Astrocyte of the spinal cord (primary cell): ENCODE measurements around the gene DOCK4.

ENCODE experiments used
- DNase-seq: peaks from one replicate; pipeline ENCODE4 v3.0.0; 2011; ENCODE audit warnings: low read depth, low spot score
- H3K4me3 ChIP-seq: 2 replicates; pipeline ENCODE4 v1.5.1; 2011; ENCODE audit warnings: low read depth, mild to moderate bottlenecking, low read length, moderate library complexity
- CTCF ChIP-seq: IDR thresholded peaks from 2 replicates; pipeline ENCODE4 v1.5.1; 2012; ENCODE audit warnings: low read depth, mild to moderate bottlenecking, low read length, inconsistent platforms
- in situ Hi-C: cut with HindIII; loops from 2 replicates; pipeline ENCODE4 v1.10.0; 2017; ENCODE audit warnings: low sequenced_read_pairs

DOCK4 gene

GRCh38 chr7:112110651-112111050, 95.5 kb downstream of the DOCK4 start:
- in situ Hi-C loops = no loop called here
- H3K4me3 ChIP-seq = no peak overlapping the region
- TF ChIP-seq CTCF = no peak
- no peak for DNase-seq

GRCh38 chr7:112110175-112110574, 96.0 kb downstream of the DOCK4 start:
- no peak for TF ChIP-seq CTCF
- no peak for DNase-seq
- in situ Hi-C loops = no loop called here
- H3K4me3 ChIP-seq = no peak overlapping the region

DNA sequence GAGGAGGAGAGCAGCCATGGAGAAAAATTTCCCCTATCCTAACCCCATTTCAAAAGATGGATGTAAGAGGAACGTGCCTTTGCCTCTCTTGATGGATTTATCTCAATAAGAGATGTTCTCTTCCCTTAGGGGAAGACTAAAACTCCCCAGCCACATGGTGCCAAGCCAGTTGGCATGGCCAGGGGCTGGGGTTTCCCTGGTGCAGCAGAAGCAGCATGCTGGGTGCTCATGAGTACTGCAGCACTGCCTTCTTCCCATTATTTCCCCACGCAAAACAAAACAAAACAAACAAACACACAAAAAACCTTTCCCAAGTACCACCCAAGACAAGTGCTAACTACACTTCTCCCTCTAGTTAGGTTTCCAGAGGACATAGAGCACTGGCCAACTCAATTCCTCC, 97.2 kb downstream of the DOCK4 start:
- in situ Hi-C loops = no loop called here
- TF ChIP-seq CTCF = no peak
- DNase-seq = no peak

DNA sequence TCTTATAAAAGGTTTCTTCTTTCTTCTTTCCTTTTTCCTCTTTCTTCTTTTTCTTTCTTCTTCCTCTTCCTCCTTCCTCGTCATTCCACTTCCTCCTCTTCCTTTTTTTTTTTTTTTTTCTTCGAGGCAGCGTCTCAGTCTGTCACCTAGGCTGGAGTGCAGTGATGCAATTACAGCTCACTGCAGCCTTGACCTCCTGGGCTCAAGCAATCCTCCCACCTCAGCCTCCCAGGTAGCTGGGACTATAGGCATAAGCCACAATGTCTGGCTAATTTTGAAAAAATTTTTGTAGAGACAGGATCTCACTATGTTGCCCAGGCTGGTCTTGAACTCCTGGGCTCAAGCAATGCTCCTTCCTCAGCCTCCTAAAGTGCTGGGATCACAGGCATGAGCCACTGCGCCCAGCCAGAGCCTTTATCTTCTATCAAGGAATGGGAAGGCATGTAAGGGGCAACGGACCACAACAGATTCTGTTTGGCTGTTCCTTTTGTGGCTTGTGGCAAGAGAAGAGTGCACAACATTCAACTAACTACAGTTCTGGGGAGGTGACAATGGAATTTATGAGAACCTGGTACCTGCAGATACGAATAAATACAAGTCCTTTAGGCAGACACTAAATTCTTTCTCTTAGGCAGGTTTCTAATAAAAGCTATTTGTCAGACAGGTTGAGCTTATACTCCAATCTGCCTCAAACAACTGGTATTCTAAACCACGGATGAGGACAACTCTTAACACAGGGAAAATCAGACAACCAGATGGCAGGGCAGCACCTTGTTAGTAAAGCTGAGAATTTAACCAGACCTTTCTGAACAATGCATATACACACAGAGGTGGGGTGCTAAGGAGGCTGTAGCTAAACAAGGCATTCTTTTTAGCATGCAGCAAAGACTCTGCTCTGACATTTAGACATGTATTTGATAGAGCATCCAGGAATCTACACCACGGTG, 100.3 kb downstream of the DOCK4 start:
- in situ Hi-C loops = no loop called here
- DNase-seq = no peak
- TF ChIP-seq CTCF = no peak
- no peak overlapping the region for H3K4me3 ChIP-seq

More for the DNA sequence above, 97.2 kb downstream of the DOCK4 start:
- no peak overlapping the region for H3K4me3 ChIP-seq

DNA sequence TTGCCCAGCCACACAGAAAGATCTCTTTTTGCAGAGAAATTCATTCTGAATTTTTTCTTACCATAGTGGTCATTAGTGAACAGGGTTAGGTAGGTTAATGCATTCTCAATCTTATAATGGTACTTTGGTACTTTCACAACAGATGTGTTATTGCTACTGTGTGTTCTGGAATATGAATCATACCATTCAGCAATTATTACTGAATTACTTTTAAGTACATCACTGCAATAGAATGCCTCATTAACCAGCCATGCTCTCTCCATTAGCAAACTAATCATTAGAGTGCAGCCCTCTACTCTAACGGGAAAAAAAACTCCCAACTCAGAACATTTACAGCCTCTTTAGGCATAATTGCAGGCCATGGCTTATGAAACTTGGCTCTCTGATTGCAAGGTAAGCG, 102.1 kb downstream of the DOCK4 start:
- H3K4me3 ChIP-seq = no peak overlapping the region
- no peak for DNase-seq
- no peak for TF ChIP-seq CTCF
- in situ Hi-C loops = no loop called here

GRCh38 chr7:112103246-112103645, 103.0 kb downstream of the DOCK4 start:
- no peak for TF ChIP-seq CTCF
- DNase-seq = peak; percentile 73
- in situ Hi-C loops = no loop called here
- no peak overlapping the region for H3K4me3 ChIP-seq
